Measurements from ENCODE around the gene ETV6.
A peak's percentile ranks its signal among the peaks of the same experiment; 100 is the strongest.

The ETV6 gene

GRCh38 chr12:11734580-11735180, 85.2 kb downstream of the ETV6 start:
- Mint-ChIP-seq H3K27me3 (no peaks in the 10 kb centered on the region), H3K4me1 (ENCODE audit: low read depth) (peaks cover 50% of the 10 kb centered on the region), H3K27ac (no peak overlapping the region), H3K9me3 (ENCODE audit: low read depth) (no peaks in the 10 kb centered on the region), H3K36me3 (peaks cover 6% of the 10 kb centered on the region), H3K4me3 (no peak overlapping the region)

GRCh38 chr12:11738450-11738849, 89.0 kb downstream of the ETV6 start:
- Mint-ChIP-seq H3K27me3 (no peaks in the 10 kb centered on the region), H3K9me3 (ENCODE audit: low read depth) (no peaks in the 10 kb centered on the region), H3K4me1 (ENCODE audit: low read depth) (peaks cover 22% of the 10 kb centered on the region), H3K4me3 (no peak overlapping the region), H3K27ac (no peak overlapping the region), H3K36me3 (peaks cover 2% of the 10 kb centered on the region)

GRCh38 chr12:11739980-11740577, 90.6 kb downstream of the ETV6 start:
- Mint-ChIP-seq H3K4me1 (ENCODE audit: low read depth) (peaks cover 20% of the 10 kb centered on the region), H3K4me3 (no peak overlapping the region), H3K36me3 (peaks cover 2% of the 10 kb centered on the region), H3K27me3 (no peaks in the 10 kb centered on the region), H3K27ac (no peak overlapping the region), H3K9me3 (ENCODE audit: low read depth) (no peaks in the 10 kb centered on the region)

GRCh38 chr12:11741434-11742092, 92.1 kb downstream of the ETV6 start:
- no peaks in the 10 kb centered on the region for H3K9me3 Mint-ChIP-seq (ENCODE audit: low read depth)
- peaks cover 4% of the 10 kb centered on the region for H3K36me3 Mint-ChIP-seq
- H3K4me3 Mint-ChIP-seq, result no peak overlapping the region
- H3K27ac Mint-ChIP-seq, result no peak overlapping the region
- H3K4me1 Mint-ChIP-seq (ENCODE audit: low read depth), result peaks cover 25% of the 10 kb centered on the region
- no peaks in the 10 kb centered on the region for H3K27me3 Mint-ChIP-seq

- no peak overlapping the region for H3K4me3 Mint-ChIP-seq
- H3K36me3 Mint-ChIP-seq, result peaks cover 6% of the 10 kb centered on the region
- H3K9me3 Mint-ChIP-seq (ENCODE audit: low read depth), result no peaks in the 10 kb centered on the region
- H3K4me1 Mint-ChIP-seq (ENCODE audit: low read depth), result peaks cover 21% of the 10 kb centered on the region
- H3K27me3 Mint-ChIP-seq, result no peaks in the 10 kb centered on the region
- H3K27ac Mint-ChIP-seq, result peak overlapping the region; percentile 42
Measured at GRCh38 chr12:11743423-11744409, 94.2 kb downstream of the ETV6 start.

GRCh38 chr12:11744410-11744801, 94.9 kb downstream of the ETV6 start:
- Mint-ChIP-seq H3K4me3 (no peak overlapping the region), H3K4me1 (ENCODE audit: low read depth) (peaks cover 22% of the 10 kb centered on the region), H3K36me3 (peaks cover 8% of the 10 kb centered on the region), H3K27ac (no peak overlapping the region), H3K27me3 (no peaks in the 10 kb centered on the region), H3K9me3 (ENCODE audit: low read depth) (no peaks in the 10 kb centered on the region)

GRCh38 chr12:11745113-11745512, 95.6 kb downstream of the ETV6 start:
- peaks cover 8% of the 10 kb centered on the region for H3K36me3 Mint-ChIP-seq
- H3K4me1 Mint-ChIP-seq (ENCODE audit: low read depth), result peaks cover 26% of the 10 kb centered on the region
- no peak overlapping the region for H3K4me3 Mint-ChIP-seq
- no peak overlapping the region for H3K27ac Mint-ChIP-seq
- H3K9me3 Mint-ChIP-seq (ENCODE audit: low read depth), result no peaks in the 10 kb centered on the region
- no peaks in the 10 kb centered on the region for H3K27me3 Mint-ChIP-seq

- no peaks in the 10 kb centered on the region for H3K9me3 Mint-ChIP-seq (ENCODE audit: low read depth)
- no peaks in the 10 kb centered on the region for H3K27me3 Mint-ChIP-seq
- no peak overlapping the region for H3K4me3 Mint-ChIP-seq
- peaks cover 29% of the 10 kb centered on the region for H3K4me1 Mint-ChIP-seq (ENCODE audit: low read depth)
- peaks cover 8% of the 10 kb centered on the region for H3K36me3 Mint-ChIP-seq
- H3K27ac Mint-ChIP-seq, result no peak overlapping the region
Measured at GRCh38 chr12:11746024-11746771, 96.7 kb downstream of the ETV6 start.

- Mint-ChIP-seq H3K4me3 (no peak overlapping the region), H3K36me3 (peaks cover 8% of the 10 kb centered on the region), H3K27me3 (no peaks in the 10 kb centered on the region), H3K4me1 (ENCODE audit: low read depth) (peaks cover 26% of the 10 kb centered on the region), H3K9me3 (ENCODE audit: low read depth) (no peaks in the 10 kb centered on the region), H3K27ac (no peak overlapping the region)
Measured at GRCh38 chr12:11746940-11747716, 97.7 kb downstream of the ETV6 start.

GRCh38 chr12:11747969-11748368, 98.5 kb downstream of the ETV6 start:
- no peaks in the 10 kb centered on the region for H3K27me3 Mint-ChIP-seq
- H3K4me3 Mint-ChIP-seq, result no peak overlapping the region
- no peaks in the 10 kb centered on the region for H3K9me3 Mint-ChIP-seq (ENCODE audit: low read depth)
- H3K36me3 Mint-ChIP-seq, result peaks cover 9% of the 10 kb centered on the region
- no peak overlapping the region for H3K27ac Mint-ChIP-seq
- H3K4me1 Mint-ChIP-seq (ENCODE audit: low read depth), result peaks cover 26% of the 10 kb centered on the region

GRCh38 chr12:11748903-11749302, 99.4 kb downstream of the ETV6 start:
- H3K36me3 Mint-ChIP-seq, result peaks cover 17% of the 10 kb centered on the region
- H3K4me1 Mint-ChIP-seq (ENCODE audit: low read depth), result peaks cover 21% of the 10 kb centered on the region
- H3K27ac Mint-ChIP-seq, result no peak overlapping the region
- no peaks in the 10 kb centered on the region for H3K27me3 Mint-ChIP-seq
- H3K9me3 Mint-ChIP-seq (ENCODE audit: low read depth), result no peaks in the 10 kb centered on the region
- no peak overlapping the region for H3K4me3 Mint-ChIP-seq

- peaks cover 19% of the 10 kb centered on the region for H3K4me1 Mint-ChIP-seq (ENCODE audit: low read depth)
- no peaks in the 10 kb centered on the region for H3K9me3 Mint-ChIP-seq (ENCODE audit: low read depth)
- no peak overlapping the region for H3K27ac Mint-ChIP-seq
- no peak overlapping the region for H3K4me3 Mint-ChIP-seq
- no peaks in the 10 kb centered on the region for H3K27me3 Mint-ChIP-seq
- H3K36me3 Mint-ChIP-seq, result peaks cover 21% of the 10 kb centered on the region
Measured at GRCh38 chr12:11749943-11750690, 100.6 kb downstream of the ETV6 start.

GRCh38 chr12:11752403-11753149, 103.1 kb downstream of the ETV6 start:
- Mint-ChIP-seq H3K4me1 (ENCODE audit: low read depth) (peaks cover 8% of the 10 kb centered on the region), H3K36me3 (peaks cover 15% of the 10 kb centered on the region), H3K27me3 (no peaks in the 10 kb centered on the region), H3K9me3 (ENCODE audit: low read depth) (no peaks in the 10 kb centered on the region), H3K4me3 (no peak overlapping the region), H3K27ac (no peak overlapping the region)

Measured in activated naive CD8-positive, alpha-beta T cell (primary cell).